Non-pigmented ciliary epithelial cell (primary cell): ENCODE measurements around the gene TSPYL4.
A peak's percentile ranks its signal among the peaks of the same experiment; 100 is the strongest.
"Not testable (repeated sequence)": the region's sequence is repeated elsewhere in the genome, so short reads cannot be mapped to it uniquely, and the experiment has no call there.

Experiments
- DNase-seq: peaks from one replicate; pipeline ENCODE4 v3.0.0-alpha.2; 2010; ENCODE audit warnings: low read depth

Gene TSPYL4

GRCh38 chr6:116253505-116254296, at the start of gene TSPYL4:
TSPYL4 (minus strand) TSS chr6:116254075; CDS start chr6:116254008, 67 bp downstream.
- peak; percentile 86 for DNase-seq

GRCh38 chr6:116301104-116301503, 47.2 kb upstream of the TSPYL4 start:
- DNase-seq = no peak

- no peak for DNase-seq
Observed at GRCh38 chr6:116300566-116300965, 46.7 kb upstream of the TSPYL4 start.

GRCh38 chr6:116298973-116299372, 45.1 kb upstream of the TSPYL4 start:
- DNase-seq = no peak

GRCh38 chr6:116298273-116298672, 44.4 kb upstream of the TSPYL4 start:
- no peak for DNase-seq

GRCh38 chr6:116292553-116292952, 38.7 kb upstream of the TSPYL4 start:
- no peak for DNase-seq

- DNase-seq = no peak
Observed at GRCh38 chr6:116291701-116292396, 38.0 kb upstream of the TSPYL4 start.

- DNase-seq = no peak
Observed at GRCh38 chr6:116290799-116291198, 36.9 kb upstream of the TSPYL4 start.

GRCh38 chr6:116289876-116290275, 36.0 kb upstream of the TSPYL4 start:
- no peak for DNase-seq

GRCh38 chr6:116287689-116288282, 33.9 kb upstream of the TSPYL4 start:
- peak; percentile 32 for DNase-seq

- no peak for DNase-seq
Observed at GRCh38 chr6:116286773-116287358, 33.0 kb upstream of the TSPYL4 start.

- DNase-seq = not testable (repeated sequence)
Observed at GRCh38 chr6:116284984-116285383, 31.1 kb upstream of the TSPYL4 start.

- DNase-seq = no peak
Observed at GRCh38 chr6:116283191-116283590, 29.3 kb upstream of the TSPYL4 start.

- no peak for DNase-seq
Observed at GRCh38 chr6:116282698-116283097, 28.8 kb upstream of the TSPYL4 start.

GRCh38 chr6:116280933-116281316, 27.1 kb upstream of the TSPYL4 start:
- no peak for DNase-seq

- no peak for DNase-seq
Observed at GRCh38 chr6:116280161-116280932, 26.5 kb upstream of the TSPYL4 start.

GRCh38 chr6:116279232-116280160, 25.6 kb upstream of the TSPYL4 start, which contains the start of gene TSPYL1:
TSPYL1 (minus strand) TSS chr6:116279930; CDS start chr6:116279830, 100 bp downstream.
- peak; percentile 90 for DNase-seq

- DNase-seq = no peak
Observed at GRCh38 chr6:116278854-116279231, 25.0 kb upstream of the TSPYL4 start.

GRCh38 chr6:116278481-116278829, 24.6 kb upstream of the TSPYL4 start:
- DNase-seq = no peak

GRCh38 chr6:116277124-116277523, 23.2 kb upstream of the TSPYL4 start:
- no peak for DNase-seq
